GM21423 (cell line): ENCODE measurements around the gene AKNA.

ENCODE experiments used
- ATAC-seq: cut with Tn5 transposase; IDR thresholded peaks from one replicate; pipeline ENCODE4 v1.9.1; 2021; ENCODE audit warnings: mild to moderate bottlenecking, moderate library complexity; ENCODE audit not compliant: unreplicated experiment

The AKNA gene

DNA sequence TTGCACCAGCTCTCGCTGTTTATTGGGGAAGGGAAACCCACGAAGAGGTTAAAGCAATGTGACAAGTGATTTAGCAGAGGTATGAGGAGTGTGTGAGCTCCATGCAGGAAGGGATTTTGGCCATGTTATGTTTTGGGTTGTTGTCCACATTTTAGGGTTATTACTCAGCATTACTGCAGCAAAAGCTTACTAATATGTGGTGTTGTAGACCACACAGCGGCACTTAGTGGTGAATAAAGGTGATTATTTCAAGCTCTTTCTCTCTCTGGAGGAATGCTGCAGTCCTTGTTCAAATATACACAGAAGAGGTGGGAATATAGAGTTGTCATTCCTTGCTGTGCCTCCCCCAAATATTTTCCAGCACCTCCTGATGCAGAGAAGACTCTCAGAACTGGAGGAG lies 29.7 kb upstream of the AKNA start:
- no peak for ATAC-seq

GRCh38 chr9:114416906-114417305 lies 29.1 kb upstream of the AKNA start:
- no peak for ATAC-seq

- no peak for ATAC-seq
These were observed 28.5 kb upstream of the AKNA start for GRCh38 chr9:114416290-114416689.

DNA sequence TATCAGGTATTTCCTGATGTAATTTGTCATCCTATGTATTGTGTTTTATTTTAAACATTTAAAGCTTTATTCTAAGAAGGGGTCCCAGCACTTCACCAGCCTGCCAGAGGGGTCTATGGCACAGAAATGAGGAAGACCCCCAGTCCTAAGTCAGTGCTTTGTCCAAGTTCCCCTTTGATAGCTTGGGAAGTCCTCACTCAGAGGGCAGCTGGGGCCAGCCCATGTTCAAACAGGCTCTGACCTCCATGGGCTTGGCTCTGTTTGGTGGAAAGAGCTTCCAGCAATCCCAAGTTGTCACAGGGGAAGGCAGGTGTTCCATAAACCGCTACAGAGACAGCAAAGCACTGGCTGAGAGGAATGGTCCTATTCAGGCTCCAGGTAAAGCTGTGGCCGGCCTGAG lies 26.6 kb upstream of the AKNA start:
- no peak for ATAC-seq

DNA sequence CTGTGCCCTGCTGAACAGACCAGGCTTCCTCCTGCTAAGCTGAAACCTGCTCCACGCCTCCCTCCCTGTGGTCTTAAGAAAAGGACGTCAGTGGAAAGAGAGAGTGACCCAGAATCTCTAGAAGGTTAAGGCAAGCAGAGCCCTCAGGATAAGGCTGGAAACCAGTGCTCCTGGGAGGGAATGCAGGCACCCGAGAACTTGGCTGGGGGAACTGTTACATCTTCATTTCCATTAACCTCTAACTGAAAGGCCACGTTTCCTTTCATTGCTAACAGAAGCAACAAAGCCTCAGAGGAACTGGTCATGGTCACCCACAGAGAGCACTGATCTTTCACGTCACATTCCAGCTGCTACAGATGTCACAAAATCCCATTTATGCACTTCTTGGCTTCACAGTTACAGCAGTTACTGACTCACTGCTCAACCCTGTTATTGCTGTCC lies 26.1 kb upstream of the AKNA start:
- no peak for ATAC-seq

GRCh38 chr9:114412048-114412683 lies 24.4 kb upstream of the AKNA start:
- no peak for ATAC-seq

- ATAC-seq: no peak
These were observed 23.7 kb upstream of the AKNA start for GRCh38 chr9:114411452-114411851.

GRCh38 chr9:114410910-114411309 lies 23.1 kb upstream of the AKNA start:
- ATAC-seq: no peak

GRCh38 chr9:114409842-114410241 lies 22.1 kb upstream of the AKNA start:
- ATAC-seq: no peak

- ATAC-seq: no peak
These were observed 21.5 kb upstream of the AKNA start for GRCh38 chr9:114409103-114409780.

DNA sequence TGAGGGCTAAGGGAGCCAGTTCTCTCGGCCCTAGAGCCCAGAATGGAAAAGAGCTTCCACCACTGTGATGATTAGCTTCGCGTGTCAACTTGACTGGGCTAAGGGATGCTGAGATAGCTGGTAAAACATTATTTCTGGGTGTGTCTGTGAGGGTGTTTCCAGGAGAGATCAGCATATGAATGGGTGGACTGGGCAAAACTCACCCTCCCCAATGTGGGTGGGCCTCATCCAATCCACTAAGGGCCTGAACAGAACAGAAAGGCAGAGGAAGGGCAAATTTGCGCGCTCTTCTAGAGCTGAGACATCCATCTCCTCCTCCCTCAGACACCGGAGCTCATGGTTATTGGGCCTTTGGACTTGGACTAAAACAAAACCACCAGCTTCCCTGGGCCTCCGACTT lies 20.9 kb upstream of the AKNA start:
- no peak for ATAC-seq

DNA sequence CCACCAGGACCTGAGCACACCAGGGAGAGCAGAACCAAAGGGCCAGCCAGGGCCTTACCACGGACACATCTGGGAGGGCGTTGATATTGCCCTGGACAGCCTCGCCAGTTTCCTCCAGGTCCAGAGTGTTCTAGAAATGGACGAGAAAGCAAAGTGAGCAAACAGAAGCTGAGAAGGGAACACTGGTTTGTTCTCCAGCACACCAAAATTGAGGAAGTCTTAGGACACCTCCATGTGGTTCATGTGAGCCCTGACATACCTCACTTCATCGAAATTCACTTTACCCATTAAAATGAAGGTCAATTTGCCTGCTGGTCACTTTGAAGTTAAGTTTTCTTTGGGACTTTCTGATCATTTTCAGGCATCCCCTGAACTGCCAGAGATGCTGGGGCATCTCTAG lies 20.1 kb upstream of the AKNA start:
- ATAC-seq: no peak

DNA sequence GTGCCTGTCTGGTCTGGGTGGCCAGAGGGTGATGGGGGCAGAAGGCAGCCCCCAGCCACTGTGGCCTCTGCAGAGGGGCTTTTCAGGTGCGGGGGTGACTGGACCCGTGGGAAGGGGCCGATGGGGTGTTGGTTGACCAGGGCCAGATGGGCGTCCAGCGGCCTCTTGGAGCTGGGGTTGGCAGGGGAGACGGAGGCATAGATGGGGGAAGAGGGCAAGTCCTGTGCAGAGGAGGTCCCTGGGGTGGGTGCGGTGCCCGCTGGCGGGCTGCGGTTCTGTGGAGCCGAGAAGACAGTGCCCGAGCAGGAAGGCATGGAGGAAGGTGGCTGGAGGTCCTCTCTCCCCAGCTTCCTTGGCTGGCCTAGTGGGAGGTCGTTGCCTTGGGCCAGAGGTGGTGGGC lies 18.7 kb upstream of the AKNA start:
- ATAC-seq: no peak

GRCh38 chr9:114405294-114406034 lies 17.7 kb upstream of the AKNA start:
- ATAC-seq: peak; percentile 88

GRCh38 chr9:114404531-114404930 lies 16.7 kb upstream of the AKNA start:
- no peak for ATAC-seq

DNA sequence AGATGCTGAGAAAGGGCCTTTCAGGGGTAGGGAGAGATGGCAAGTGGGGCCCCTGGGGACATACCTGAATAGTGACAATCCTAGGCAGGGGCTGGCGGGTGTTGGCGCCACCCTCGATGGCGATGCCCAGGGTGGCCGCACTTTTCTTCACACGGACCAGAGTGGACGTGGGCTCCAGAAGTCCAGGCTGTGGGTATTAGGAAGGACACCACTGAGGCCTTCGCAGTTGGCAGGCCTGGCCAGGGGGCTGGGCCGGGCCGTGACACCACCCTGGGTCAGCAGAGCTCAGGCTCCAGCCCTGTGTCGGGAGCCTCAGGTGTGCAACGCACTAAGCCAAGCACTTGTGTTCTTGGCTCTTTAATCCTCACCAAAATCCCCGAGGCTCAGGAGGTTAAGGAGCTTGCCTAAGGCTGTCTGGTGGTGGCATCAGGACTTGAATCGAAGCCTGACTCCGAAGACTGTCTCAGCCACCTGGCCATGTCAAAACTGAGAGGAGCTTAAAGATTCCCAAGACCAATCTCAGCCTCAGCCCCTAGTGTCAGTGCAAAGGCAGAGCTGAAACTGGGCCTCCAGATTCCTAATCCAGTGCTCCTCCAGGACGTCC lies 15.5 kb upstream of the AKNA start:
- no peak for ATAC-seq

- ATAC-seq: no peak
These were observed 13.6 kb upstream of the AKNA start for GRCh38 chr9:114401344-114401743.

- no peak for ATAC-seq
These were observed 13.0 kb upstream of the AKNA start for GRCh38 chr9:114400772-114401171.

GRCh38 chr9:114400219-114400618 lies 12.4 kb upstream of the AKNA start:
- ATAC-seq: no peak

DNA sequence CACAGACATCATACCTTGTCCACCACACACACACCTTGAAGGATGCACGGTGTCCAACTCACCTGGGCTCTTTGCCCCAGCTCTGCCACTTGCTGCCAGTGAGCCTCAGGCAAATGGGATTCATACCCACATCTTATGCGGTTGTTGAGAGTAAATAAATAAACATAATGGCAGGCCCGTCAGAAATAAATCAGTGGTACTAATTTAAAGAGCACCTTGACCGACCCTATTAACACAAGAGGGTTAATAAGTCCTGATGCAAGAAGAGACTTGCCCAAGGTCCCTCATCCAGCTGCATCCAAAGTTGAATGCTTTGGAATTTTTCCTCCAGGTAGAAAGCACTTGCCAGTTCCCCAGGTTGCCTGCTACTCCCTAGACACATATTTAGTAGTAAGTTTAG lies 11.6 kb upstream of the AKNA start:
- ATAC-seq: no peak

- ATAC-seq: peak; percentile 82
These were observed 10.2 kb upstream of the AKNA start for GRCh38 chr9:114397848-114398605.
